ENCODE results near the gene OBP2B.

Gene OBP2B

GRCh38 chr9:133202688-133203453 lies 6.2 kb downstream of the OBP2B start:
- DNase-seq (ENCODE audit: insufficient read length, low spot score) (no peak), FAIRE-seq (no peak)

GRCh38 chr9:133202145-133202513 lies 6.9 kb downstream of the OBP2B start:
- no peak for FAIRE-seq
- DNase-seq (ENCODE audit: insufficient read length, low spot score), result no peak

GRCh38 chr9:133201424-133202144 lies 7.5 kb downstream of the OBP2B start:
- DNase-seq (ENCODE audit: insufficient read length, low spot score) (no peak), FAIRE-seq (no peak)

DNA sequence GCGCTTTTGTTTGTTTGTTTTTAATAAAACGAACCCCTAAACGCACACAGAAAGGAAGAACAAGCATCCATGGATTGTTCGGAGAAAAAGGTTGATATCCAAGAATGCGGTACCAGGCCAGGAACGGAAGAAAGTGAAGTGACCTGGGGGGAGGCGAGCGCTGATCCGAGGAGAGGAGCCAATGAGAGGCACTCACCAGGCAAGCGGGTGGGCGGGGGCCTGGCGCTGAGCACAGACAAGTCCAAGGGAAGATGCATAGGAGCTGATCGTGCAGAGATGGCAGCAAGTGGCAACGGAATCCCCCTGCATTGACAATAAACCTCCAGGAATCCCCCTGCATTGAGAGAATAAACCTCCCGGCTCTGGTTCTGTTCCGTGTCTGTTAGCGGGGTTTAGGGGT lies 8.4 kb downstream of the OBP2B start:
- DNase-seq (ENCODE audit: insufficient read length, low spot score), result no peak
- no peak for FAIRE-seq

GRCh38 chr9:133199648-133200321 lies 9.3 kb downstream of the OBP2B start:
- no peak for DNase-seq (ENCODE audit: insufficient read length, low spot score)
- no peak for FAIRE-seq

GRCh38 chr9:133195029-133195428 lies 14.0 kb downstream of the OBP2B start:
- DNase-seq (ENCODE audit: insufficient read length, low spot score) (no peak), FAIRE-seq (no peak)

- DNase-seq (ENCODE audit: insufficient read length, low spot score) (no peak), FAIRE-seq (no peak)
These were observed 14.5 kb downstream of the OBP2B start for GRCh38 chr9:133194597-133194996.

GRCh38 chr9:133191989-133192388 lies 17.1 kb downstream of the OBP2B start:
- no peak for DNase-seq (ENCODE audit: insufficient read length, low spot score)
- FAIRE-seq, result no peak

- no peak for DNase-seq (ENCODE audit: insufficient read length, low spot score)
- FAIRE-seq, result no peak
These were observed 19.2 kb downstream of the OBP2B start for GRCh38 chr9:133189826-133190225.

DNA sequence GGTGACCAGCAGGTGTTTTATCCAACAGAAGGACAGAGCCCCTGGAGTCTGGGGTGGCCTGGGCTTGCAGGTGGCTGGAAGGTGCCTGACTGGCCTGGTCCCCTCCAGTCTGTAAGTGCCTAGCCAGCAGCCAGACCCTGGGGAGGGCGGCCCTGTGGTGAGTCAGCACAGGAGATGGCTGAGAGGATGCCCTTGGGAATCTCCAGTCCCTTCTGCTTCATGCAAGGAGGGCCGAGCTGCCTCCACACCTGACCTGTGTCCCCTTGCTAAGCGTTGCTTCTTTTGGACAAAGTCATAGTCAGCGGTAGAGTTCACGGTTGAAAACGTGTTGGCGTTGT lies 20.2 kb downstream of the OBP2B start:
- FAIRE-seq (no peak), DNase-seq (ENCODE audit: insufficient read length, low spot score) (no peak)

GRCh38 chr9:133188006-133188842 lies 20.8 kb downstream of the OBP2B start:
- DNase-seq (ENCODE audit: insufficient read length, low spot score), result no peak
- FAIRE-seq, result no peak

GRCh38 chr9:133187561-133188005 lies 21.5 kb downstream of the OBP2B start:
- DNase-seq (ENCODE audit: insufficient read length, low spot score), result no peak
- FAIRE-seq, result no peak

- no peak for DNase-seq (ENCODE audit: insufficient read length, low spot score)
- no peak for FAIRE-seq
These were observed 22.3 kb downstream of the OBP2B start for GRCh38 chr9:133186736-133187135.

DNA sequence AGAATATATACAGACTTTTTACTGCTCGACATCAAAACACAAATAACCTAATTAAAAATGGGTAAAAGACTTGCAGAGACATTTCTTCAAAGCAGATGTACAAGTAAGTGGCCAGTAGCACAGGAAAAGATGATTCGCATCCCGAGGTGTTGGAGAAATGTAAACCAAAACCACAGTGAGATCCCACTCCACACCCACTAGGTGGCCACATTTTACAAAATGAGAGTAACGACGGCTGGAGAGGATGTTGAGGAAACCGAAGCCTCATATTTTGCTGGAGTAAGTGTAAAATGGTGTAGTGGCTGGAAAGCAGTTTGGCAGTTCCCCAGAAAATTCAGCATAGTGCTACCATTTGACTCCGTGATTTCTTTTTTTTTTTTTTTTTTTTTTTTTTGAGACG lies 24.1 kb downstream of the OBP2B start:
- DNase-seq (ENCODE audit: insufficient read length, low spot score), result no peak
- peak; percentile 28 for FAIRE-seq

DNA sequence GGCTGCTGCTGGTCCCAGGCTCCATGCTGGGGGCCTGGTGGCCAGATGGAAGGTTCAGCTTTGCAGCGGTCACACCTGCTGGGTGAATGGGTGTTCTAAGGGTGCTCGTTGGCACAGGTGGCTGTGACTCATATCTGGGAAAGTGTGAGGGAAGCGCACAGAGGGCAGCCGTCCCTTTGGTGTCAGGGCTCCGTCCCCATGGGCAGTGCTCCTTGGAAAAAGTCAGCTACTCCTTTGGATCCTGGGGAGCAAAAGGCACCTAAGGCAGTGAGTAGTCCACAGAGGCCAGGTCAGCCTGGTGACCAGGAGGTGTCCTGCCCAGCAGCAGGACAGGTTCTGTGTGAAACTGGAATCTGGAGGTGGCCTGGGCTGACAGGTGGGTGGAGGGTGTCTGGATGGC lies 26.9 kb downstream of the OBP2B start:
- no peak for FAIRE-seq
- DNase-seq (ENCODE audit: insufficient read length, low spot score), result no peak

DNA sequence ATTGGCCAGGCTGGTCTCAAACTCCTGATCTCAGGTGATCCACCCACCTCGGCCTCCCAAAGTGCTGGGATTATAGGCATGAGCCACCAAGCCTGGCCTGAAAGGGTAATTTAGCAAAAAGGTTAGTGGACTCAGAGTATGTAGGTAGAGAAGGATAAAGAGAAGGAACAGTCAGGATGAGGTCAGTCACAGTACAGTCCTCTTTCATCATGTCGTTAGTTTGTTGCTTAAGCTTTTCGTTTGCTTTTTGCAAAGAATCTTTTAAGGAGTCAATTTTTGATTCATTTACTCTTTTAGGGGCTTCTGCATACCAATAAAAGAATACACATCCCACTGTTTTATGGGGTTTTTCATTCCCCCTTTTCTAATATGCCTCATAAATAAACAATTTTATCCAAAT lies 27.5 kb downstream of the OBP2B start:
- DNase-seq (ENCODE audit: insufficient read length, low spot score) (no peak), FAIRE-seq (no peak)

- FAIRE-seq, result no peak
- DNase-seq (ENCODE audit: insufficient read length, low spot score), result no peak
These were observed 28.1 kb downstream of the OBP2B start for GRCh38 chr9:133180953-133181352.

- FAIRE-seq, result no peak
These were observed 36.0 kb downstream of the OBP2B start for GRCh38 chr9:133173056-133173455.

DNA sequence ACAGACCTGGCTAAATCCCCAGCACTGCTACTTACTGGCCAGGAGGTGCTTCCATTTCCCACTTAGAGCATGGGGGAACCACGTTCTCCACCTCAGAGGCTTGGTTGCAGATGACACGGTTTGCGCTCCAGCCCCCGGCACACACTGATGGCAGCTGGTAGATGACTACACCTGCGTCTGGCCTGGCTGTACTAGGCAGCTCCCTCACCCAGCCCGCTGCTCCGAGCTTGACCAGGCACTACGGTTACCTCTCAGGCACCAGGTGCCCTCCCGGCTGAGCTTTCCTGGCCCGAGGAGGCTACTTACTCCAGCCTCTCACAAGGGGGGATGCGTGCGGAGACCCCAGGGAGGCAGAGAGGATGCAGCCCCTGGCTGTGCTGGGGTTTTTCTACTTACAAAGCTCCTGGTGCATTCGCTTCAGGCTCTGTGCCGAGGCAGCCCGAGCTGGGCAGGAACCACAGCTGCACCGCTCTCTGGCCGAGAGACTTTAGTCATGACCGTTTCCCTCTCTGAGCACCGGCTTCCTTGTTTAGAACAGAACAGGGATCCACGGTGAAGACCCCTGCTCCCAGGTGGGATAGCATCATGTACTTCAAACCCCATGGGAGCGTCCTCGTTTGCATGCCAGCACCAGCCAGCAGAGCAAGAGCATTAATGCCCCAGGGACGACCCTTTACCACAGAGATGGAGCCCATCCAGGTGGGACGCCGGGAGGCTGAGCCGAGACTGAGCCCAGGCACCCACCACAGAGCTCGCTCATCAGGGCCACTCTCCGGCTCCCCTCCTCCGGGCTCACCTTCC lies 37.7 kb downstream of the OBP2B start:
- FAIRE-seq, result no peak
- no peak for DNase-seq (ENCODE audit: insufficient read length, low spot score)

More at GRCh38 chr9:133173056-133173455, 36.0 kb downstream of the OBP2B start:
- no peak for DNase-seq (ENCODE audit: insufficient read length, low spot score)

- DNase-seq (ENCODE audit: insufficient read length, low spot score) (no peak), FAIRE-seq (no peak)
These were observed 38.3 kb downstream of the OBP2B start for GRCh38 chr9:133170716-133171115.
